Spinal cord (tissue), 10 donors: ENCODE data around the gene SPATA22. TPM values are rescaled to one million over a fixed set of nuclear protein-coding genes. Genes with fewer than 3 reads are reported as not detected.
"Not testable (repeated sequence)": the region's sequence is repeated elsewhere in the genome, so short reads cannot be mapped to it uniquely, and the experiment has no call there.

Experiments used
- DNase-seq, 6 donors: peaks; one replicate each; pipeline versions ENCODE4 v3.0.0 to v3.0.0-alpha.2; 2013 to 2015; ENCODE audit warnings: low spot score in 6 of 6, low read depth in 4 of 6
- H3K27ac ChIP-seq: one replicate; pipeline ENCODE4 v1.5.1; 2013; ENCODE audit warnings: low read depth, low read length, control low read depth
- H3K27me3 ChIP-seq: one replicate; pipeline ENCODE4 v1.6.1; 2013; ENCODE audit warnings: low read length; ENCODE audit not compliant: control insufficient read depth, insufficient read depth
- H3K36me3 ChIP-seq: one replicate; pipeline ENCODE4 v1.6.1; 2013; ENCODE audit warnings: low read length; ENCODE audit not compliant: control insufficient read depth, insufficient read depth
- H3K4me1 ChIP-seq: one replicate; pipeline ENCODE4 v1.6.1; 2013; ENCODE audit warnings: low read length; ENCODE audit not compliant: control insufficient read depth, insufficient read depth
- H3K4me3 ChIP-seq: one replicate; pipeline ENCODE4 v1.5.1; 2013; ENCODE audit warnings: low read depth, low read length, control low read depth
- H3K9me3 ChIP-seq: one replicate; pipeline ENCODE4 v1.6.1; 2013; ENCODE audit warnings: low read length; ENCODE audit not compliant: control insufficient read depth, insufficient read depth
- WGBS: methylation state at CpG from one replicate; pipeline ENCODE4 v1.1.5; 2013; ENCODE audit warnings: missing lambda C conversion rate; ENCODE audit not compliant: insufficient coverage; 5-methylcytosine and 5-hydroxymethylcytosine counted together
- polyA plus RNA-seq, 2 donors: library from polyadenylated mRNA; unstranded; fragments of 120-200 nt; gene quantifications; one replicate each; pipeline ENCODE4 v1.2.1, GENCODE V29; 2013; ENCODE audit not compliant: insufficient read length in 2 of 2
- total RNA-seq, 2 donors: library from RNA; depleted of rRNA in 1 of 2; stranded (reverse); fragments of 120-200 nt in 1 of 2; fragments of >200 nt in 1 of 2; gene quantifications; one replicate each; pipeline versions ENCODE4 v1.2.3 to v1.2.4, GENCODE V29; 2013 to 2014
- donor health status: healthy.

Gene SPATA22
- total and polyA plus RNA-seq, 4 donors, result 0.44 to 1.2 (median 0.81) TPM

GRCh38 chr17:3397801-3398200 lies 73.8 kb downstream of the SPATA22 start:
- not testable (repeated sequence) for H3K27me3 ChIP-seq, DNase-seq, H3K4me1 ChIP-seq, H3K9me3 ChIP-seq, H3K27ac ChIP-seq, H3K36me3 ChIP-seq, H3K4me3 ChIP-seq
- WGBS, result 32% methylated on average over 5 of the region's 7 CpGs

Other genes with a start within 250 kb of the SPATA22 start
- under 1 TPM; 0.22 to 0.40 TPM for gene OR3A1, start 173.5 kb downstream of the SPATA22 start, total RNA-seq
- under 1 TPM; 0.29 to 0.36 TPM for gene OR3A1, start 173.5 kb downstream of the SPATA22 start, polyA plus RNA-seq
- gene OR3A2, start 85.5 kb downstream of the SPATA22 start, total RNA-seq, result 1 to 10 TPM in 1 of 2 donors, under 1 TPM in 1; 0.66 to 1.9 TPM
- gene OR3A2, start 85.5 kb downstream of the SPATA22 start, polyA plus RNA-seq, result 1 to 10 TPM; 1.3 to 1.4 TPM
- not detected for gene OR1E1, start 73.4 kb downstream of the SPATA22 start, total RNA-seq
- gene OR1E1, start 73.4 kb downstream of the SPATA22 start, polyA plus RNA-seq, result not detected
- not detected for gene OR3A3, start 60.4 kb downstream of the SPATA22 start, total RNA-seq
- gene OR3A3, start 60.4 kb downstream of the SPATA22 start, polyA plus RNA-seq, result under 1 TPM in 1 of 2 donors, not detected in 1; 0.39 TPM
- gene OR1E2, start 38.0 kb downstream of the SPATA22 start, total RNA-seq, result not detected
- gene OR1E2, start 38.0 kb downstream of the SPATA22 start, polyA plus RNA-seq, result under 1 TPM in 1 of 2 donors, not detected in 1; 0.23 TPM
- 10 to 100 TPM; 18.2 to 27.2 TPM for gene ASPA, start 4.2 kb upstream of the SPATA22 start, total RNA-seq
- gene ASPA, start 4.2 kb upstream of the SPATA22 start, polyA plus RNA-seq, result 1 to 10 TPM; 1.9 to 6.9 TPM
- gene TRPV3, start 86.0 kb upstream of the SPATA22 start, total RNA-seq, result 1 to 10 TPM; 2.2 to 5.4 TPM
- gene TRPV3, start 86.0 kb upstream of the SPATA22 start, polyA plus RNA-seq, result 1 to 10 TPM; 2.8 to 4.7 TPM
- gene TRPV1, start 137.6 kb upstream of the SPATA22 start, total RNA-seq, result 10 to 100 TPM in 1 of 2 donors, 1 to 10 TPM in 1; 6.0 to 29.3 TPM
- gene TRPV1, start 137.6 kb upstream of the SPATA22 start, polyA plus RNA-seq, result 10 to 100 TPM in 1 of 2 donors, 1 to 10 TPM in 1; 7.9 to 12.6 TPM
- gene SHPK, start 164.4 kb upstream of the SPATA22 start, total RNA-seq, result 10 to 100 TPM in 1 of 2 donors, 1 to 10 TPM in 1; 9.6 to 16.2 TPM
- gene SHPK, start 164.4 kb upstream of the SPATA22 start, polyA plus RNA-seq, result 10 to 100 TPM; 13.1 to 14.9 TPM
- 10 to 100 TPM; 13.6 to 15.2 TPM for gene CTNS, start 164.9 kb upstream of the SPATA22 start, total RNA-seq
- gene CTNS, start 164.9 kb upstream of the SPATA22 start, polyA plus RNA-seq, result 10 to 100 TPM; 16.6 to 17.8 TPM
- gene TAX1BP3, start 196.8 kb upstream of the SPATA22 start, total RNA-seq, result 100 to 1,000 TPM in 1 of 2 donors, 10 to 100 TPM in 1; 26.4 to 116 TPM
- gene TAX1BP3, start 196.8 kb upstream of the SPATA22 start, polyA plus RNA-seq, result 10 to 100 TPM; 44.9 to 52.6 TPM
- gene EMC6, start 197.0 kb upstream of the SPATA22 start, total RNA-seq, result 10 to 100 TPM; 11.0 to 18.7 TPM
- 10 to 100 TPM; 43.7 to 48.1 TPM for gene EMC6, start 197.0 kb upstream of the SPATA22 start, polyA plus RNA-seq
- gene P2RX5, start 224.3 kb upstream of the SPATA22 start, total RNA-seq, result 1 to 10 TPM; 6.0 to 8.4 TPM
- gene P2RX5, start 224.3 kb upstream of the SPATA22 start, polyA plus RNA-seq, result 10 to 100 TPM; 12.3 to 16.8 TPM